Measurements from ENCODE around the gene KIAA1671.
A peak's percentile ranks its signal among the peaks of the same experiment; 100 is the strongest.
"Not testable (repeated sequence)": the region's sequence is repeated elsewhere in the genome, so short reads cannot be mapped to it uniquely, and the experiment has no call there.

KIAA1671 gene

GRCh38 chr22:24951942-24952836, at the start of gene KIAA1671:
Gene KIAA1671, plus strand, starts transcription at chr22:24952716. Its CDS starts 75,284 bp downstream, at chr22:25028000.
- peak within 1 kb of the TSS; percentile 65 for H3K27ac Mint-ChIP-seq
- H3K4me3 Mint-ChIP-seq, result peak within 1 kb of the TSS; percentile 81

GRCh38 chr22:24905909-24906308, 46.6 kb upstream of the KIAA1671 start:
- H3K36me3 Mint-ChIP-seq, result no peaks in the 10 kb centered on the region
- H3K27ac Mint-ChIP-seq, result no peak overlapping the region
- no peak for ATAC-seq
- H3K4me1 Mint-ChIP-seq, result no peaks in the 10 kb centered on the region
- H3K9me3 Mint-ChIP-seq, result peaks cover 12% of the 10 kb centered on the region
- H3K4me3 Mint-ChIP-seq, result no peak overlapping the region
- no peak for DNase-seq (ENCODE audit: low spot score in 2 of 2)

More at GRCh38 chr22:24951942-24952836, at the start of gene KIAA1671:
- DNase-seq (ENCODE audit: low spot score in 2 of 2) (peak; percentile 88 to 94), ATAC-seq (peak; percentile 93)
- no peaks in the 10 kb centered on the region for H3K9me3 Mint-ChIP-seq
- peaks cover 24% of the 10 kb centered on the region for H3K4me1 Mint-ChIP-seq
- peaks cover 6% of the 10 kb centered on the region for H3K36me3 Mint-ChIP-seq

DNA sequence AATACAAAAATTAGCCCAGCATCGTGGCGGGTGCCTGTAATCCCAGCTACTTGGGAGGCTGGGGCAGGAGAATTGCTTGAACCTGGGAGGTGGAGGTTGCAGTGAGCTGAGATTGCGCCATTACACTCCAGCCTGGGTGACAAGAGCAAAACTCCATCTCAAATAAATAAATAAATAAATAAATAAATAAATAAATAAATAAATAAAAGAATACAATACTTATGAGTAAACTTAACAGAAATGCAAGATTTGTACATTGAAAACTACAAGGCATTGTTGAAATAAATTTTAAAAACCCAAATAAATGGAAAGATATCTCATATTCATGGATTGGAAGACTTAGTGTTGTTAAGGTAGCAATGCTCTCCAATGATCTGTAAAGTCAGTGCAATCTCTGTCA, 45.4 kb upstream of the KIAA1671 start:
- not testable (repeated sequence) for H3K36me3 Mint-ChIP-seq; H3K27ac Mint-ChIP-seq; H3K4me1 Mint-ChIP-seq; DNase-seq (ENCODE audit: low spot score in 2 of 2); ATAC-seq; H3K4me3 Mint-ChIP-seq
- peaks cover 12% of the 10 kb centered on the region for H3K9me3 Mint-ChIP-seq

- ATAC-seq, result no peak
- Mint-ChIP-seq H3K4me3 (no peak overlapping the region), H3K27ac (peak overlapping the region; percentile 37), H3K4me1 (no peaks in the 10 kb centered on the region), H3K36me3 (no peaks in the 10 kb centered on the region), H3K9me3 (no peaks in the 10 kb centered on the region)
- DNase-seq (ENCODE audit: low spot score in 2 of 2), result no peak
These were observed 32.5 kb upstream of the KIAA1671 start for GRCh38 chr22:24920029-24920428.

DNA sequence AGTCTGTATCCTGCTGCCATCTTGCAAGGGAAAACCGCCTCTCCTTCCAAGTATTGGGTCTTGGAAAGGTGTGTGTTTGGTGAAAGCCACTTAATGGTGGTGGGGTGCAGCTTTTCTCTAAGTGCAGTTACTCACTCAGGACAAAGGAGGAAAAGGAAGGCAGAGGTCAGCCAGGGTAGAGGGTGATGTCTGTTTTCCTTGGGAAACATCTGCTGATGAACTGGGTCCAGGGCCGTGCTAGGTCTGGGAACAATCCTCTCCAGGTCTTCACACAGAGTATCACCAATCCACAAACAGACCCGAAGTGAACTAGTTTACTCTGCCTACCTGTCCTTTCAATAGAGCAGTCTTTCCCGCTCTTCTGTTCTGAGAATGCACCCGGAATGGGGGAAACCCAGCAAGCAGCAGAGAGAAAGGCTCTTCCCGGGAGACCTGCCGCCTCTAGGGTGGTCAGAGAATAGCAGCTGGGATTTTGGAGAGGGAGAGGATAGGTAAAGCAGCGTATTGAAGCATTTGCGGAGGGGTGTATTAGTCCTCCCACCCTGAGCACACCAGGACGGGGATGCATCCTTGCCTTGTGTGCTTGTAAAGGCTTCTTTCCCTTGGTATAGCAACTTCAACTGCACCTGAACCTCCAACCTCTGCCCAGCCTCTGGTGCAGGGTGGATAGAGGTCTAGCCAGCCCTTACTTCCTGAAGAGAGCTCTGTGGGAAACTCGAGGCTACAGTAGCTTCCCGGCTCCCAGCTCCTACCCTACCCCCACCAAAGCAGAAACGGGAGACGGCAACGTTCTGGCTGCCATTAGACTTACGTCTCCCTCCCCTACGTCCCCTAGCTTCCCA, 26.7 kb upstream of the KIAA1671 start:
- no peak for DNase-seq (ENCODE audit: low spot score in 2 of 2)
- Mint-ChIP-seq H3K4me3 (no peak overlapping the region), H3K36me3 (no peaks in the 10 kb centered on the region), H3K4me1 (peaks cover 7% of the 10 kb centered on the region), H3K9me3 (peaks cover 3% of the 10 kb centered on the region), H3K27ac (no peak overlapping the region)
- no peak for ATAC-seq

DNA sequence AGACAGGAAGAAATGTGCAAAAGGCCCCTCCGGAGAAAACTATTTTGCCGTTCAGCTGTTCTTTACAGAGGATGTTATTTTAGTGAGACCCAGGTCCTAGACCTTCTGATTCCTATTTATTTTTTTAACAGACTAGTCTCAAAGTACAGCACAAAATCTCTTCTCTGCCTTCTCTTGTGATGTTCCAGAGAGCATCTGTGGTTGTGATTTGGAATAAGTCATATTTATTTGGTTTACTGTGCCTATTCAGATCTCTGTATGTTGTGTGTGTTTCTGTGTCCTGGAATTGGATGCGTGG, 26.1 kb upstream of the KIAA1671 start:
- H3K4me1 Mint-ChIP-seq, result peaks cover 7% of the 10 kb centered on the region
- H3K36me3 Mint-ChIP-seq, result no peaks in the 10 kb centered on the region
- ATAC-seq (no peak), DNase-seq (ENCODE audit: low spot score in 2 of 2) (no peak)
- no peak overlapping the region for H3K4me3 Mint-ChIP-seq
- no peak overlapping the region for H3K27ac Mint-ChIP-seq
- H3K9me3 Mint-ChIP-seq, result peaks cover 3% of the 10 kb centered on the region

- no peak overlapping the region for H3K27ac Mint-ChIP-seq
- no peak overlapping the region for H3K4me3 Mint-ChIP-seq
- peak; percentile 68 for ATAC-seq
- peaks cover 7% of the 10 kb centered on the region for H3K4me1 Mint-ChIP-seq
- no peaks in the 10 kb centered on the region for H3K36me3 Mint-ChIP-seq
- peaks cover 3% of the 10 kb centered on the region for H3K9me3 Mint-ChIP-seq
- DNase-seq (ENCODE audit: low spot score in 2 of 2), result no peak
These were observed 25.5 kb upstream of the KIAA1671 start for GRCh38 chr22:24926849-24927579.

GRCh38 chr22:24928322-24928721, 24.2 kb upstream of the KIAA1671 start:
- H3K9me3 Mint-ChIP-seq, result peaks cover 3% of the 10 kb centered on the region
- H3K4me3 Mint-ChIP-seq, result no peak overlapping the region
- ATAC-seq (no peak), DNase-seq (ENCODE audit: low spot score in 2 of 2) (no peak)
- H3K36me3 Mint-ChIP-seq, result no peaks in the 10 kb centered on the region
- no peak overlapping the region for H3K27ac Mint-ChIP-seq
- peaks cover 7% of the 10 kb centered on the region for H3K4me1 Mint-ChIP-seq

GRCh38 chr22:24930678-24931077, 21.8 kb upstream of the KIAA1671 start:
- H3K4me3 Mint-ChIP-seq, result no peak overlapping the region
- ATAC-seq, result no peak
- no peaks in the 10 kb centered on the region for H3K36me3 Mint-ChIP-seq

DNA sequence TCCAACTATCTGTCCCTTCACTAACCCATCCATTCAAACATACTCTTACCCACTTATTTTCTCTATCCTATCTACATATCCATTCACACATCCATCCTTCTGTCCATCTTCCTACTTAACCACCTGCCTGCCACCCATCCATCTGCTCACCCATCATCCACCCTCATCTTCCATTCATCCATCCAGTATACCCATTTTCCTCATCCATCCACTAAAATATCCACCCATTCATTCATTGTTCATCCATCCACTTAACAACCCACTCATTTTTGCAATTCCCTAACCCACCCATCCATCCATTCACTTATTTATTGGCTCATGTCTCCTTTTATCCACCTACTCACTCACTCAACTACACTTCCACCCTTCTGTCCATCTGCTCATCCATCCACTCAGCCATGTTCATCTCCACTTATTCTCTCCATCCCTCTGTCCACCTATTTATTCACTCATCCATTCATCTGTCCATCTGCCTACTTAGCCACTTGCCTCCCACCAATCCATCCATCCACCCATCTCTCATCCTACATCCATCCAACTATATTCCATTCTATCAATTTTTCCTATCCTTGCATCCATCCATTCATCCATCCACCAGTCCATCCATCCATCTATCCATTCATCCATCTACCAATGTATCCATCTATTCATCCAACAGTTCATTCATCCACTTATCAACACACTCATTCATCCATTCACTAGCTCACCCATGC, 16.6 kb upstream of the KIAA1671 start:
- ATAC-seq (no peak), DNase-seq (ENCODE audit: low spot score in 2 of 2) (no peak)
- Mint-ChIP-seq H3K4me1 (no peaks in the 10 kb centered on the region), H3K27ac (no peak overlapping the region), H3K9me3 (no peaks in the 10 kb centered on the region), H3K4me3 (no peak overlapping the region), H3K36me3 (no peaks in the 10 kb centered on the region)

More at GRCh38 chr22:24930678-24931077, 21.8 kb upstream of the KIAA1671 start:
- no peak for DNase-seq (ENCODE audit: low spot score in 2 of 2)
- Mint-ChIP-seq H3K27ac (no peak overlapping the region), H3K4me1 (peaks cover 7% of the 10 kb centered on the region), H3K9me3 (peaks cover 3% of the 10 kb centered on the region)

DNA sequence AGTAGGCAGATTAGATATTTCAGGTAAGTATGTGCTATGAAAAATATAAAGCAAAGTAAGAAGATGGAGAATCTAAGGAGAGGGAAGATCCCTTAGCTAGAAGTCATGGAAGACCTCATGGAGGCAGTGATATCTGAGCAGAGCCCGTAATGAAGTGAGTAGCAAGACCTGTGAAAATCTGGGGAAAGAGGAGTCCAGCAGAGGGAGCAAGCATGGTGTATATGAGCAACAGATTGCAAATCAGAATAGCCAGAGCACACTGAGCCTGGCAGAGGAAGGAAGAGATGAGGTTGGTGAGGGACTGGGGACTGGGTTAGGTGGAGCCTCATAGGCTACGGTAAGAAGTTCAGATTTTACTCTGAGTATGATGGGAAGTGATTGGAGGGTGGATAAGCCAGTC, 15.4 kb upstream of the KIAA1671 start:
- no peak overlapping the region for H3K4me3 Mint-ChIP-seq
- H3K27ac Mint-ChIP-seq, result no peak overlapping the region
- H3K36me3 Mint-ChIP-seq, result no peaks in the 10 kb centered on the region
- no peak for DNase-seq (ENCODE audit: low spot score in 2 of 2)
- no peaks in the 10 kb centered on the region for H3K4me1 Mint-ChIP-seq
- no peaks in the 10 kb centered on the region for H3K9me3 Mint-ChIP-seq
- no peak for ATAC-seq

DNA sequence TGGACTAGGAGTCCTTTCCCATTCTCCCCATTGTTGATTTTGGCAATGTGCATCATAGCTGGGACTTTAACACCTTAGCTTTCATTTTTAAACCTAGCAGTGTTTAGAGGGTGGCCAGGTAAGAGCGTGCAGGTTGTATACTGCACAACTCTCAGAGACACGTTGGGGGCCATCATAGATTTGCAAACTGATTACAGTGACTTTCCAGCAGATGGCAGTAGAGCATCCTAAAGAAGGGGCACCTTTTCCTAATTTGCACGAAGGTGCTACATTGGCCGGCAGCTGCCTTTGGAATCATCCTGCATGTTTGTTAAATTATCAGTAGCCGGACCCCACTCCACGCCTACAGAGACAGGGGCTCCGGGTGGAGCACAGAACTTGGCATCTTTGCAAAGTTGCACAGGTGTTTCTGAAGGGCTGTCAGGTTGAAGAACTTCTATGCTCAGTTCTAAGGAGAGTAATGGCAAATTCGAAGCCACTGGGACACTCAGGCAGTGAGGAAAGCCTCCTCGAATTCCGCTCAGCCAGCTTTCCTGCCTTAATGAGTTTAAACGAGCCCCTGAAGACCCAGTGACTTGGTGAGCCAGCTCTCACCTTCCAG, 13.7 kb upstream of the KIAA1671 start:
- Mint-ChIP-seq H3K4me1 (no peaks in the 10 kb centered on the region), H3K4me3 (no peak overlapping the region), H3K9me3 (no peaks in the 10 kb centered on the region), H3K27ac (no peak overlapping the region), H3K36me3 (no peaks in the 10 kb centered on the region)
- DNase-seq (ENCODE audit: low spot score in 2 of 2) (peak; percentile 20 to 65), ATAC-seq (peak; percentile 60)

- Mint-ChIP-seq H3K9me3 (no peaks in the 10 kb centered on the region), H3K4me3 (no peak overlapping the region), H3K36me3 (no peaks in the 10 kb centered on the region), H3K4me1 (no peaks in the 10 kb centered on the region), H3K27ac (no peak overlapping the region)
- ATAC-seq (no peak), DNase-seq (ENCODE audit: low spot score in 2 of 2) (no peak)
These were observed 10.2 kb upstream of the KIAA1671 start for GRCh38 chr22:24942301-24942700.

DNA sequence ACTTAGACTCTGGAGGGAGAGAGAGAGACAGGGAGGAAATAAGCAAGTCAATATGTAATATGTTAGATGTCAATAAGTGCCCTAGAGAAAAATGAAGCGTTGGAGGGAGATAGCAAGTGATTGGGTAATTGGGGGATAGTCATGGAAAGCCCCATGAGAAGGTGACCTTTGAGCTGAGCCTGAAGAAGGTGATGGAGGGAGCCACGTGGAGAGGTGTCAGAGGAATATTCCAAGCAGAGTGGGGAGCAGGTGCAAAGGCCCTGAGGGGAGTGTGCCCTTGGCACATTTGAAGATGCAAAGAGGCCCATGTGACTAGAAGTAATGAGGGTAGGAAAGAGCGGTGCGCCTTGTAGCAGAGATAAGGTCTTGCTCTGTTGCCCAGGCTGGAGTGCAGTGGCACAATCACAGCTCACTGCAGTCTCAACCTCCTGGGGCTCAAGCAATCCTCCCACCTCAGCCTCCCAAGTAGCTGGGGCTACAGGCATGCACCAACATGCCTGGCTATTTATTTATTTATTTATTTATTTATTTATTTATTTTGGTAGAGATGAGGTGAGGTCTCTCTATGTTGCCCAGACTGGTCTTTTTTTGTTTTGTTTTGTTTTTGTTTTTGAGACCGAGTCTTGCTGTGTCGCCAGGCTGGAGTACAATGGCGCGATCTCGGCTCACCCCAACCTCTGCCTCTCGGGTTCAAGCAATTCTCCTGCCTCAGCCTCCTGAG, 8.1 kb upstream of the KIAA1671 start:
- ATAC-seq (no peak), DNase-seq (ENCODE audit: low spot score in 2 of 2) (no peak)
- Mint-ChIP-seq H3K27ac (no peak overlapping the region), H3K9me3 (no peaks in the 10 kb centered on the region), H3K4me3 (no peak overlapping the region), H3K4me1 (no peaks in the 10 kb centered on the region), H3K36me3 (no peaks in the 10 kb centered on the region)
